Measurements from ENCODE around the gene RAVER1.

- no peak for TF ChIP-seq CTCF (IDR thresholded peaks at IDR 0.05)
- TF ChIP-seq POLR2A (IDR thresholded peaks at IDR 0.05): no peak
Measured at GRCh38 chr19:10328558-10329429, 4.5 kb downstream of the RAVER1 start.

Data from uterus (tissue), 2 donors.